ENCODE measurements around the gene KISS1.

GRCh38 chr1:204228896-204229295, 32.6 kb upstream of the KISS1 start:
- TF ChIP-seq CTCF (IDR thresholded peaks at IDR 0.05) (no peak), EP300 (IDR thresholded peaks at IDR 0.05) (no peak), POLR2A (IDR thresholded peaks at IDR 0.05) (no peak)

Measured in stomach (tissue), 4 donors.